ENCODE measurements around the gene OXNAD1. TPM values are rescaled to one million over a fixed set of nuclear protein-coding genes. Genes with fewer than 3 reads are reported as not detected.
A peak's percentile ranks its signal among the peaks of the same experiment; 100 is the strongest.

OXNAD1 gene
- total and polyA plus RNA-seq, 2 donors (not counting 1 experiment from before 2014, with no cell fraction given) = 6.4 to 10.4 TPM

GRCh38 chr3:16240229-16241023, 24.6 kb upstream of the OXNAD1 start:
- Histone ChIP-seq H3K27me3 (ENCODE audit: control insufficient read depth, insufficient read depth, low read length) (no peaks in the 10 kb centered on the region), H3K4me3 (replicated peaks in 1 of 4; ENCODE audit: control extremely low read depth in 1 of 4, insufficient read depth in 1 of 4, low read depth in 3 of 4, low read length in 4 of 4) (no peak overlapping the region), H3K4me1 (ENCODE audit: control insufficient read depth, extremely low read depth, insufficient read depth, low read length) (peaks cover 13% of the 10 kb centered on the region), H3K36me3 (ENCODE audit: control insufficient read depth, insufficient read depth, low read length) (no peaks in the 10 kb centered on the region), H3K9ac (ENCODE audit: insufficient read depth, low read length) (no peak overlapping the region), H4K20me1 (ENCODE audit: control insufficient read depth, extremely low read depth, insufficient read depth, low read length) (no peaks in the 10 kb centered on the region), H3K79me2 (ENCODE audit: control insufficient read depth, insufficient read depth, low read length) (no peaks in the 10 kb centered on the region), H3K27ac (ENCODE audit: insufficient read depth, low read length) (no peak overlapping the region), H3K4me2 (ENCODE audit: extremely low read depth, insufficient read depth, low read length) (no peak overlapping the region), H2AFZ (ENCODE audit: low read length) (no peak overlapping the region), H3K9me3 (ENCODE audit: control insufficient read depth, insufficient read depth, low read depth, low read length) (no peaks in the 10 kb centered on the region)
- no peak for TF ChIP-seq EZH2 (IDR thresholded peaks at IDR 0.05; ENCODE audit: low read length, missing control alignments)
- TF ChIP-seq, protein P1, sequence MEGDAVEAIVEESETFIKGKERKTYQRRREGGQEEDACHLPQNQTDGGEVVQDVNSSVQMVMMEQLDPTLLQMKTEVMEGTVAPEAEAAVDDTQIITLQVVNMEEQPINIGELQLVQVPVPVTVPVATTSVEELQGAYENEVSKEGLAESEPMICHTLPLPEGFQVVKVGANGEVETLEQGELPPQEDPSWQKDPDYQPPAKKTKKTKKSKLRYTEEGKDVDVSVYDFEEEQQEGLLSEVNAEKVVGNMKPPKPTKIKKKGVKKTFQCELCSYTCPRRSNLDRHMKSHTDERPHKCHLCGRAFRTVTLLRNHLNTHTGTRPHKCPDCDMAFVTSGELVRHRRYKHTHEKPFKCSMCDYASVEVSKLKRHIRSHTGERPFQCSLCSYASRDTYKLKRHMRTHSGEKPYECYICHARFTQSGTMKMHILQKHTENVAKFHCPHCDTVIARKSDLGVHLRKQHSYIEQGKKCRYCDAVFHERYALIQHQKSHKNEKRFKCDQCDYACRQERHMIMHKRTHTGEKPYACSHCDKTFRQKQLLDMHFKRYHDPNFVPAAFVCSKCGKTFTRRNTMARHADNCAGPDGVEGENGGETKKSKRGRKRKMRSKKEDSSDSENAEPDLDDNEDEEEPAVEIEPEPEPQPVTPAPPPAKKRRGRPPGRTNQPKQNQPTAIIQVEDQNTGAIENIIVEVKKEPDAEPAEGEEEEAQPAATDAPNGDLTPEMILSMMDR (conservative IDR thresholded peaks at IDR 0.05 in 1 of 2, IDR thresholded peaks at IDR 0.05 in 1 of 2; ENCODE audit: low read depth in 1 of 2, low read length in 2 of 2) = no peak
- DNase-seq (ENCODE audit: low read depth in 2 of 2) = peak; percentile 50 to 86

DNA sequence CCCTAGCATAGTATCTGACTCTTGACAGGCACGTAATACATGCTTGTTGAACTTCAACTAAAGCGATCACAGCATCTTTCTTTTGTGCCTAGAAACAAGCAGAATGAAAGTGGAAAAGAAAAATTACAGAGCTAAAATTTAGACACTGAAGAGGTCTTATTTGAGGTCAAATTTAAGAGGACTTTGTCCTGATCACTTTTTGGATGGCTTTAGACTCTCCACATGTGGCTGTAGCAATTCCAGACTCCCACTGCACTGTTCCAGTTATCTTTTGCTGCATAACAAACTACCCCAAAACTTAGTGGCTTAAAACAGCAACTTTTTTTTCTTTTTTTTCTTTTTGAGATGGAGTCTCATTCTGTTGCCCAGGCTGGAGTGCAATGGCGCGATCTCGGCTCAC, 23.8 kb upstream of the OXNAD1 start:
- peaks cover 13% of the 10 kb centered on the region for H3K4me1 ChIP-seq (ENCODE audit: control insufficient read depth, extremely low read depth, insufficient read depth, low read length)
- H3K9ac ChIP-seq (ENCODE audit: insufficient read depth, low read length) = no peak overlapping the region
- no peak overlapping the region for H3K27ac ChIP-seq (ENCODE audit: insufficient read depth, low read length)
- TF ChIP-seq, protein P1 (conservative IDR thresholded peaks at IDR 0.05 in 1 of 2, IDR thresholded peaks at IDR 0.05 in 1 of 2; ENCODE audit: low read depth in 1 of 2, low read length in 2 of 2) = no peak
- no peak for TF ChIP-seq EZH2 (IDR thresholded peaks at IDR 0.05; ENCODE audit: low read length, missing control alignments)
- no peak for DNase-seq (ENCODE audit: low read depth in 2 of 2)
- H4K20me1 ChIP-seq (ENCODE audit: control insufficient read depth, extremely low read depth, insufficient read depth, low read length) = no peaks in the 10 kb centered on the region
- H3K27me3 ChIP-seq (ENCODE audit: control insufficient read depth, insufficient read depth, low read length) = no peaks in the 10 kb centered on the region
- no peaks in the 10 kb centered on the region for H3K9me3 ChIP-seq (ENCODE audit: control insufficient read depth, insufficient read depth, low read depth, low read length)
- no peak overlapping the region for H2AFZ ChIP-seq (ENCODE audit: low read length)
- H3K4me3 ChIP-seq (replicated peaks in 1 of 4; ENCODE audit: control extremely low read depth in 1 of 4, insufficient read depth in 1 of 4, low read depth in 3 of 4, low read length in 4 of 4) = no peak overlapping the region
- no peak overlapping the region for H3K4me2 ChIP-seq (ENCODE audit: extremely low read depth, insufficient read depth, low read length)
- no peaks in the 10 kb centered on the region for H3K79me2 ChIP-seq (ENCODE audit: control insufficient read depth, insufficient read depth, low read length)
- H3K36me3 ChIP-seq (ENCODE audit: control insufficient read depth, insufficient read depth, low read length) = no peaks in the 10 kb centered on the region

DNA sequence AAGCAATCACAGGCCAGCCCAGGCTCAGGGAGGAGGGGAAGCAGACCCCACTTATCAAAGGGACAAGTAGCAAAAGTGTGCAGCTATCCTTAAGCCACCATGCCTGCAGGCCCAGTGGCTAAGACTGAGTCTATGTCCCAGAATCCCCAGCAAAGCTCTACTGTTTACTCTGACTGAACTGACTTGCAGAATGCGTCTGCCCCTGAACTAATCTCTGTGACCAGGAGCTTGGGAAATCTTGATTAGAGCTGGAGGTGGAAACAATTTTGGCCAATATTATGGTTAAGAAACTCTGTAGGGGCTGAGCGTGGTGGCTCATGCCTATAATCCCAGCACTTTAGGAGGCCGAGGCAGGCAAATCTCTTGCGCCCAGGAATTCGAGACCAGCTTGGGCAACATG, 22.8 kb upstream of the OXNAD1 start:
- Histone ChIP-seq H3K9me3 (ENCODE audit: control insufficient read depth, insufficient read depth, low read depth, low read length) (no peaks in the 10 kb centered on the region), H4K20me1 (ENCODE audit: control insufficient read depth, extremely low read depth, insufficient read depth, low read length) (no peaks in the 10 kb centered on the region), H3K4me2 (ENCODE audit: extremely low read depth, insufficient read depth, low read length) (no peak overlapping the region), H3K4me3 (replicated peaks in 1 of 4; ENCODE audit: control extremely low read depth in 1 of 4, insufficient read depth in 1 of 4, low read depth in 3 of 4, low read length in 4 of 4) (no peak overlapping the region), H2AFZ (ENCODE audit: low read length) (no peak overlapping the region), H3K4me1 (ENCODE audit: control insufficient read depth, extremely low read depth, insufficient read depth, low read length) (peaks cover 13% of the 10 kb centered on the region), H3K9ac (ENCODE audit: insufficient read depth, low read length) (no peak overlapping the region), H3K79me2 (ENCODE audit: control insufficient read depth, insufficient read depth, low read length) (no peaks in the 10 kb centered on the region), H3K36me3 (ENCODE audit: control insufficient read depth, insufficient read depth, low read length) (no peaks in the 10 kb centered on the region), H3K27ac (ENCODE audit: insufficient read depth, low read length) (no peak overlapping the region), H3K27me3 (ENCODE audit: control insufficient read depth, insufficient read depth, low read length) (no peaks in the 10 kb centered on the region)
- DNase-seq (ENCODE audit: low read depth in 2 of 2) = no peak
- TF ChIP-seq EZH2 (IDR thresholded peaks at IDR 0.05; ENCODE audit: low read length, missing control alignments) = no peak
- TF ChIP-seq, protein P1 (conservative IDR thresholded peaks at IDR 0.05 in 1 of 2, IDR thresholded peaks at IDR 0.05 in 1 of 2; ENCODE audit: low read depth in 1 of 2, low read length in 2 of 2) = no peak
